Measurements from ENCODE around the gene RNF183.
"Not testable (repeated sequence)": the region's sequence is repeated elsewhere in the genome, so short reads cannot be mapped to it uniquely, and the experiment has no call there.

The RNF183 gene

GRCh38 chr9:113269871-113270270 lies 33.3 kb downstream of the RNF183 start:
- no peak for DNase-seq

DNA sequence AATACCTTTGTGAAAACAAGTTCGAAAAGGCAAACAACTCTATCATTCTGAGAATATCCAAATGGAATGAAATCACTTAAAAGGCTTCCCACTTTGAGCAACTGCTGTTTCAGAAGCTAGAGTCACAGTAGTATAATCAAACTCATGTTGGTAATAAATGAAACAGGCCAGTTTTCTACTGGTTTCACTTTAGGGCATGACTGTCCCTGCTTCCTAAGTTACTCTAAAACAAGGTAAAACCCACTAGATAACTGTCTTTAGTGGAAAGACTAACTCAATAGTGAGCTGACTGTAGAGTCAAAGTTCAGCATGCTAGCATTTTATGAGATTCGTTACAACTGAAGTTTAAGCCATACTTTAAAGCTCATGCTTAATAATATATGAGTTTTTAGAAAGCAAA lies 33.8 kb downstream of the RNF183 start:
- DNase-seq: no peak

DNA sequence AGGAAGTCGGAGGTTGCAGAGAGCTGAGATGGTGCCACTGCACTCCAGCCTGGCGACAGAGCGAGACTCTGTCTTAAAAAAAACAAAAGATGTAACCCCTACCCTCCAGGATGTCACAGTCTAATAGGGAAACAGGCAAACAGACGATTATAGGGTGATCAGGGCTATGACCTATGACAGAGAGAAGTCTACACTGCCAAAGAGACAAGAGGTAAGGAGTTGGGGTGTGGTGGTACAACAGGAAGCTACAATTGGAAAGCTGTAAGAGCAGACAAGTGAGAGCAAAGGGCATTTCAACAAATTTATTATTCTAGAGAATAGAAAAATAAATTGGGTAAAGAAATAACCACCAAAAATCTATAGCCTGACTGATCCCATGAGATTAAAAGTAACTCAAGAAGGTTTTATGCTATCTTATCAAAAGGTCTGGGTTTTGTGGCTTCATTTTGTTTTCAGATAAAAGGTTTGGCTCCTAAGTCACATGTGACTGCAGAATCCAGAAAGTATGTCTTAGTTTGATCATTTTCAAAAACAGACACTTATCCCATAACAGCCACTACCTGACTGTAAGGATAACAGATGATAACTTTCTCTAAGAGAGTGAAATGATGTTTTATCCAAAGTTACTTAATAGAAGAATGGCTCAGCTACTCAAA lies 35.1 kb downstream of the RNF183 start:
- DNase-seq: no peak

DNA sequence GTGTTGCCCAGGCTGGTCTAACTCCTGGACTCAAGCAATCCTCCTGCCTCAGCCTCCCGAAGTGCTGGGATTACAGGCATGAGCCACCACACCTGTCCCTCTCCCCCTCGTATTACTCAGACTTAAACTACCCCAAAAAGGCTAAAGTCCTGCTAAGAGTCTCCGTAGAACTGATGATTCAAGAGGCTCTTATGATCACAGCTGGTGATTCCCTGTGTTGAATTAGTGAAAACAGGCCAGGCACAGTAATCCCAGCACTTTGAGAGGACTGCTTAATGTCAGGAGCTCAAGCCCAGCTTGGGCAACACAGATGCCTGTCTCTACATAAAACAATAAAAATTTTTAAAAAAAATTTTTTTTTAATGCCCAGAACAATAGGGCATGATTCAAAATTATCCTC lies 37.0 kb downstream of the RNF183 start:
- no peak for DNase-seq

DNA sequence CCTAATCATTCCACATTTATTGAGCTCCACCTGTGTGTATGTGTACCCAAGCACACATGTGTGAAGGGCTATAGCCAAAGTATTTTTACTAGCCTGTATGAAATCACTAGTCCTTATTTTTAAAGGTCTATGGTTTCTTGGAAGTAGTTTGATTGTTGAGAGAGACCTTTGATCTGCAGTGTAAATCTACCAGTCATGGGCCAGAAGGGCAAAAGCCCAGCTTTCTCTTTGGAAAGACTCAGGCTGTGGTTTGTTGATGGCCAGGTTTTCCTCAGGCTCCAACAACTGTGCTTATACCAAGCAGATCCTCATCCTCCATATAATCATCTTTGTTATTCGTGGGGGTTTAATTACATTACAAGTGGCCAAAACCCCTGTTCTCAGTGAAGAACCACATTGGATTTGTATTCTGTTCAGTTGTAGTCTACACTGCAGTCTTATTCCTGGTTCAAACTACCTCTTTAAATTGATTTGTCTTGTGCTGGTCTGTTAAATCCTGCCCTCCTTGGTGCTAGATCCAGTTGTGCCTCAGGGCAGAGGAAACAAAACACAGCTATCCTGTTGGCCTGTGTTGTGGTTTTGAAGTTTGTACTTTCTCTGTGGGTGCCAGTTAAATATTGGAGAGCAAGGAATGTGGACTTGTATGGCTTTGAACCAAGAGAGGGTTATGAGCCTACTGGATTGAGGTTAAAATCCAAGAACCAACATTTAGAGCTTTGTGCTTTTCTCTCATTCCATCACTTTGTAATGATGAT lies 41.1 kb downstream of the RNF183 start:
- no peak for DNase-seq

GRCh38 chr9:113258282-113258681 lies 44.9 kb downstream of the RNF183 start:
- no peak for DNase-seq

DNA sequence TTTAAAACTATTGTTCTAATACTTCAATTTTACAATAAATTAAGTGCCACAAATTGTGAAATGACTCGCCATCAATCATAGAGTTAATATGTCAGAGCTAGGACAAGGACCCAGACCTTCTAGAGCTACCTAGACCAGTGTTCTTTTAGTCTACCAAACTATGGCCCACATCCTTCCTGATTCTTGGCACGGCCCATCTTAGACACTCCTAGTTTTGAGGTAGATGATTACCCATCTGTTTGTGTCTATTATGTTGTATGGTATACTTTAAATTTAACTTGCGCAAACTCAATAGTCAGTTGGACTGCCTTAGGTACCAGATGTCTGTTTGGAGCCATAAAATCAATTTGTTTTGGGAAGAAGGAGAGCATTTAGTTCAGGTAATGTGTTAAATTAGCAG lies 45.3 kb downstream of the RNF183 start:
- DNase-seq: no peak

GRCh38 chr9:113255438-113255837 lies 47.7 kb downstream of the RNF183 start:
- peak; percentile 38 to 63 for DNase-seq

- DNase-seq: no peak
These were observed 48.2 kb downstream of the RNF183 start for GRCh38 chr9:113254991-113255390.

- no peak for DNase-seq
These were observed 52.4 kb downstream of the RNF183 start for GRCh38 chr9:113250807-113251206.

DNA sequence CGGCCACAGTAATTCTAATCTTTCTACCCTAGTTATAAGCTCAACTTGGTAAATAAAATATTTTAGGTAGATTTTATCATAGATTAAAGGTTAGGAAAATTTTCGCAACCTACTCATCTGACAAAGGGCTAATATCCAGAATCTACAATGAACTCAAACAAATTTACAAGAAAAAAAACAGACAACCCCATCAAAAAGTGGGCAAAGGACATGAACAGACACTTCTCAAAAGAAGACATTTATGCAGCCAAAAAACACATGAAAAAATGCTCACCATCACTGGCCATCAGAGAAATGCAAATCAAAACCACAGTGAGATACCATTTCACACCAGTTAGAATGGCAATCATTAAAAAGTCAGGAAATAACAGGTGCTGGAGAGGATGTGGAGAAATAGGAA lies 53.5 kb downstream of the RNF183 start:
- not testable (repeated sequence) for DNase-seq

- no peak for DNase-seq
These were observed 55.5 kb downstream of the RNF183 start for GRCh38 chr9:113247640-113248039.

Measured in AML-193 (cell line).